HCT116 (cell line): ENCODE data around the gene STAB1.
A peak's percentile ranks its signal among the peaks of the same experiment; 100 is the strongest.

Source experiments
- CEBPB ChIP-seq: IDR thresholded peaks from 2 replicates; pipeline ENCODE4 v1.6.1; 2012; ENCODE audit warnings: low read depth
- EZH2 ChIP-seq: fragments of 200-600 bp; sonication (generic); IDR thresholded peaks from 2 replicates; pipeline ENCODE4 v1.6.1; 2017; ENCODE audit warnings: antibody characterized with exemption, mixed run types
- EZH2phosphoT487 ChIP-seq: fragments of 200-600 bp; IDR thresholded peaks from 2 replicates; pipeline ENCODE4 v1.6.1; 2018; ENCODE audit warnings: antibody characterized with exemption, borderline replicate concordance
- POLR2A ChIP-seq: IDR thresholded peaks from 2 replicates; pipeline ENCODE4 v1.7.0; 2011; ENCODE audit warnings: borderline replicate concordance; ENCODE audit not compliant: insufficient read depth, insufficient read length; ENCODE audit errors: extremely low read depth
- POLR2AphosphoS5 ChIP-seq: IDR thresholded peaks from 2 replicates; pipeline ENCODE4 v1.6.1; 2011; ENCODE audit warnings: mild to moderate bottlenecking, low read depth, low read length, moderate library complexity
- RAD21 ChIP-seq: IDR thresholded peaks from 2 replicates; pipeline ENCODE4 v1.6.1; 2012; ENCODE audit warnings: low read depth, mild to moderate bottlenecking
- TCF7L2 ChIP-seq: IDR thresholded peaks from 2 replicates; pipeline ENCODE4 v1.7.0; 2011; ENCODE audit warnings: borderline replicate concordance, inconsistent platforms; ENCODE audit not compliant: insufficient read depth, insufficient read length; ENCODE audit errors: extremely low read depth
- ZNF274 ChIP-seq: fragments of 200-500 bp; sonication (Bioruptor generic); IDR thresholded peaks from 2 replicates; pipeline ENCODE4 v1.6.1; 2014; ENCODE audit warnings: mild to moderate bottlenecking, low read depth, low read length, inconsistent platforms
- TF ChIP-seq, protein P1 (sequence below), 3 experiments: fragments of 200-600 bp in 1 of 3; sonication (generic) in 1 of 3; IDR thresholded peaks in 2 of 3; conservative IDR thresholded peaks in 1 of 3; 2 replicates each; pipeline ENCODE4 v1.5.1; 2012 to 2017; ENCODE audit warnings: low read depth in 2 of 3, low read length in 2 of 3, antibody characterized with exemption in 1 of 3, borderline replicate concordance in 1 of 3, control low read depth in 1 of 3, mild to moderate bottlenecking in 1 of 3, mixed read lengths in 1 of 3, mixed run types in 1 of 3, moderate library complexity in 1 of 3; ENCODE audit not compliant: insufficient read depth in 1 of 3
- TF ChIP-seq, protein P2 (sequence below): IDR thresholded peaks from 2 replicates; pipeline ENCODE4 v1.6.1; 2012; ENCODE audit warnings: low read depth

DNA sequence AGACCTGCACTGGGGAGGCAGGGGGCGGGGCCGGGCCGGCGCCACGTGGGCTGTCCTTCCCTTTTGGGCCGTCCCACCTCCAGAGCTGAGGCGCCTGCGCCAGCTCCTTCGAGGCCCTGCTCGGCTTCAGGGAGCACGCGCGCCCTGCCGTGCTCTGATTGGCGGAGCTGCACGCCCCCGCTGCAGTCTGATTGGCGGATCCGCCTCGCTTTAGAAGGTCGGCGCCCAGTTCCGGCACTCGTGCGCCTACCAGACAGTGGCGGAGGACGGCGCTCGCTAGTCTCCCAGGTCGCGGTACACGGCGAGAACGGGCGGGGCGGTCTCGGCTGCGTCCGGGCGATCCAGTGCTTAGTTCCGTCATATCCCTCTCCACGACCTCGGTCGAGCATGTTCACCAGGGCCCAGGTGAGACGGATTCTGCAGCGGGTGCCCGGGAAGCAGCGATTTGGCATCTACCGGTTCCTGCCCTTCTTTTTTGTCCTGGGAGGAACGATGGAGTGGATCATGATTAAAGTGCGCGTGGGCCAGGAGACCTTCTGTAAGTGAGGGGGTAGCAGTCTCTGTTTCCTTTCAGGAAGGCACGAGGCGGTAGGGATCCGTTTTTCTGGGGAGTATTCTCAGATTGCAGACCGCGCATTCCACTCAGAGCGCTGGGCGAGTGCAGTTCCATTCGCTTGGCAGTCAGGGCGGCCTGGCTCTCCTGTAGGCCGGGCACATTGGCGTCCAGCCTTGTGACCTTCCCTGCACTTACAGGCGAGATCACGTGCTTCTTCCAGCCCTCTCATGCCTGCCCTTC lies 41.4 kb downstream of the STAB1 start, which contains the start of gene UQCC5:
- TF ChIP-seq, protein P1, sequence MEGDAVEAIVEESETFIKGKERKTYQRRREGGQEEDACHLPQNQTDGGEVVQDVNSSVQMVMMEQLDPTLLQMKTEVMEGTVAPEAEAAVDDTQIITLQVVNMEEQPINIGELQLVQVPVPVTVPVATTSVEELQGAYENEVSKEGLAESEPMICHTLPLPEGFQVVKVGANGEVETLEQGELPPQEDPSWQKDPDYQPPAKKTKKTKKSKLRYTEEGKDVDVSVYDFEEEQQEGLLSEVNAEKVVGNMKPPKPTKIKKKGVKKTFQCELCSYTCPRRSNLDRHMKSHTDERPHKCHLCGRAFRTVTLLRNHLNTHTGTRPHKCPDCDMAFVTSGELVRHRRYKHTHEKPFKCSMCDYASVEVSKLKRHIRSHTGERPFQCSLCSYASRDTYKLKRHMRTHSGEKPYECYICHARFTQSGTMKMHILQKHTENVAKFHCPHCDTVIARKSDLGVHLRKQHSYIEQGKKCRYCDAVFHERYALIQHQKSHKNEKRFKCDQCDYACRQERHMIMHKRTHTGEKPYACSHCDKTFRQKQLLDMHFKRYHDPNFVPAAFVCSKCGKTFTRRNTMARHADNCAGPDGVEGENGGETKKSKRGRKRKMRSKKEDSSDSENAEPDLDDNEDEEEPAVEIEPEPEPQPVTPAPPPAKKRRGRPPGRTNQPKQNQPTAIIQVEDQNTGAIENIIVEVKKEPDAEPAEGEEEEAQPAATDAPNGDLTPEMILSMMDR (IDR thresholded peaks at IDR 0.05 in 2 of 3, conservative IDR thresholded peaks at IDR 0.05 in 1 of 3; ENCODE audit: borderline replicate concordance in 1 of 3, insufficient read depth in 1 of 3, low read depth in 2 of 3, low read length in 2 of 3) = no peak
- TF ChIP-seq RAD21 (no peak), EZH2 (no peak), CEBPB (no peak), EZH2phosphoT487 (no peak), TCF7L2 (peak; percentile 46), ZNF274 (no peak), POLR2AphosphoS5 (peak; percentile 100), POLR2A (peak; percentile 86)
- TF ChIP-seq, protein P2, sequence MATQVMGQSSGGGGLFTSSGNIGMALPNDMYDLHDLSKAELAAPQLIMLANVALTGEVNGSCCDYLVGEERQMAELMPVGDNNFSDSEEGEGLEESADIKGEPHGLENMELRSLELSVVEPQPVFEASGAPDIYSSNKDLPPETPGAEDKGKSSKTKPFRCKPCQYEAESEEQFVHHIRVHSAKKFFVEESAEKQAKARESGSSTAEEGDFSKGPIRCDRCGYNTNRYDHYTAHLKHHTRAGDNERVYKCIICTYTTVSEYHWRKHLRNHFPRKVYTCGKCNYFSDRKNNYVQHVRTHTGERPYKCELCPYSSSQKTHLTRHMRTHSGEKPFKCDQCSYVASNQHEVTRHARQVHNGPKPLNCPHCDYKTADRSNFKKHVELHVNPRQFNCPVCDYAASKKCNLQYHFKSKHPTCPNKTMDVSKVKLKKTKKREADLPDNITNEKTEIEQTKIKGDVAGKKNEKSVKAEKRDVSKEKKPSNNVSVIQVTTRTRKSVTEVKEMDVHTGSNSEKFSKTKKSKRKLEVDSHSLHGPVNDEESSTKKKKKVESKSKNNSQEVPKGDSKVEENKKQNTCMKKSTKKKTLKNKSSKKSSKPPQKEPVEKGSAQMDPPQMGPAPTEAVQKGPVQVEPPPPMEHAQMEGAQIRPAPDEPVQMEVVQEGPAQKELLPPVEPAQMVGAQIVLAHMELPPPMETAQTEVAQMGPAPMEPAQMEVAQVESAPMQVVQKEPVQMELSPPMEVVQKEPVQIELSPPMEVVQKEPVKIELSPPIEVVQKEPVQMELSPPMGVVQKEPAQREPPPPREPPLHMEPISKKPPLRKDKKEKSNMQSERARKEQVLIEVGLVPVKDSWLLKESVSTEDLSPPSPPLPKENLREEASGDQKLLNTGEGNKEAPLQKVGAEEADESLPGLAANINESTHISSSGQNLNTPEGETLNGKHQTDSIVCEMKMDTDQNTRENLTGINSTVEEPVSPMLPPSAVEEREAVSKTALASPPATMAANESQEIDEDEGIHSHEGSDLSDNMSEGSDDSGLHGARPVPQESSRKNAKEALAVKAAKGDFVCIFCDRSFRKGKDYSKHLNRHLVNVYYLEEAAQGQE = no peak
